IMR-90 (cell line): Measurements from ENCODE around the gene PAX2. TPM values are rescaled to one million over a fixed set of nuclear protein-coding genes. Genes with fewer than 3 reads are reported as not detected.

Source experiments
- ATAC-seq: fragments of 200-7000 bp; cut with Tn5 transposase; 2 replicates; pipeline ENCODE4 v1.9.1; 2020; ENCODE audit warnings: low read depth, mild to moderate bottlenecking, moderate library complexity
- BruUV-seq: library from RNA; stranded (reverse); fragments of 400-500 nt; replicated peaks from 2 replicates; lab custom pipeline; 2021; lab: Mats Ljungman, UMichigan
- CTCF ChIA-PET: fragments of 300-600 bp; formaldehyde crosslinking; extraction: SDS; loops from one replicate; lab custom pipeline; 2021; ENCODE audit warnings: antibody characterized with exemption; lab: Yijun Ruan, JAX
- POLR2A ChIA-PET: fragments of 300-600 bp; sonication (Branson Sonifier 250); formaldehyde crosslinking; loops from one replicate; lab custom pipeline; 2022; ENCODE audit warnings: antibody characterized with exemption; ENCODE audit not compliant: unreplicated experiment; lab: Charles Lee
- DNase-seq: peaks from one replicate; pipeline ENCODE4 v3.0.0; 2013
- H2AFZ ChIP-seq: replicated peaks from 2 replicates; pipeline ENCODE3; 2013; ENCODE audit warnings: low read length, mild to moderate bottlenecking; ENCODE audit not compliant: poor library complexity
- H2AK5ac ChIP-seq: 2 replicates; pipeline ENCODE4 v1.6.1; 2013; ENCODE audit warnings: low read depth, low read length, inconsistent platforms
- H2AK9ac ChIP-seq: replicated peaks from 2 replicates; pipeline ENCODE3; 2013; ENCODE audit warnings: mild to moderate bottlenecking, low read depth, low read length, moderate library complexity; ENCODE audit not compliant: poor library complexity
- H2BK120ac ChIP-seq: 2 replicates; pipeline ENCODE4 v1.6.1; 2013; ENCODE audit warnings: low read depth, low read length, inconsistent platforms
- H2BK15ac ChIP-seq: 3 replicates; pipeline ENCODE4 v1.6.1; 2013; ENCODE audit warnings: low read depth, low read length, inconsistent platforms
- H2BK20ac ChIP-seq: 2 replicates; pipeline ENCODE4 v1.6.1; 2013; ENCODE audit warnings: low read depth, mild to moderate bottlenecking, inconsistent platforms, low read length, moderate library complexity
- H2BK5ac ChIP-seq: 2 replicates; pipeline ENCODE4 v1.6.1; 2013; ENCODE audit warnings: mild to moderate bottlenecking, low read depth, low read length, inconsistent platforms; ENCODE audit not compliant: poor library complexity, severe bottlenecking
- H3K14ac ChIP-seq: replicated peaks from 2 replicates; pipeline ENCODE4 v1.6.1; 2013; ENCODE audit warnings: low read depth, low read length, inconsistent platforms
- H3K18ac ChIP-seq: 2 replicates; pipeline ENCODE4 v1.6.1; 2013; ENCODE audit warnings: low read depth, low read length, control low read depth
- H3K23ac ChIP-seq: 2 replicates; pipeline ENCODE4 v1.6.1; 2013; ENCODE audit warnings: low read depth, low read length, inconsistent platforms
- H3K27ac ChIP-seq: 2 replicates; pipeline ENCODE4 v1.5.1; 2013; ENCODE audit warnings: mild to moderate bottlenecking, control low read depth, low read length; ENCODE audit not compliant: insufficient read depth
- H3K27me3 ChIP-seq: 2 replicates; pipeline ENCODE4 v1.6.1; 2013; ENCODE audit warnings: low read length; ENCODE audit not compliant: control insufficient read depth, insufficient read depth
- H3K36me3 ChIP-seq: 2 replicates; pipeline ENCODE4 v1.6.1; 2013; ENCODE audit warnings: low read length, mixed read lengths; ENCODE audit not compliant: control insufficient read depth, insufficient read depth
- H3K4ac ChIP-seq: 2 replicates; pipeline ENCODE4 v1.6.1; 2013; ENCODE audit warnings: low read depth, low read length, inconsistent platforms
- H3K4me1 ChIP-seq: 2 replicates; pipeline ENCODE4 v1.6.1; 2013; ENCODE audit warnings: low read length, mixed read lengths; ENCODE audit not compliant: control insufficient read depth, insufficient read depth
- H3K4me2 ChIP-seq: 2 replicates; pipeline ENCODE4 v1.6.1; 2013; ENCODE audit warnings: low read depth, mild to moderate bottlenecking, control low read depth, low read length, moderate library complexity
- H3K4me3 ChIP-seq: 2 replicates; pipeline ENCODE4 v1.5.1; 2013; ENCODE audit warnings: low read depth, mild to moderate bottlenecking, control low read depth, low read length, moderate library complexity; ENCODE audit not compliant: insufficient read depth
- H3K56ac ChIP-seq: 2 replicates; pipeline ENCODE4 v1.6.1; 2013; ENCODE audit warnings: low read length, inconsistent platforms; ENCODE audit not compliant: insufficient read depth; ENCODE audit errors: extremely low read depth
- H3K79me1 ChIP-seq, 2 experiments: 2 replicates each; pipeline ENCODE4 v1.6.1; 2013; ENCODE audit warnings: low read length in 2 of 2, inconsistent platforms in 1 of 2, low read depth in 1 of 2
- H3K9ac ChIP-seq: 2 replicates; pipeline ENCODE4 v1.6.1; 2013; ENCODE audit warnings: low read depth, low read length, control low read depth
- H3K9me1 ChIP-seq: 2 replicates; pipeline ENCODE4 v1.6.1; 2013; ENCODE audit warnings: low read length, inconsistent platforms; ENCODE audit not compliant: insufficient read depth
- H3K9me3 ChIP-seq: 2 replicates; pipeline ENCODE4 v1.6.1; 2013; ENCODE audit warnings: low read length; ENCODE audit not compliant: control insufficient read depth, insufficient read depth
- H4K20me1 ChIP-seq: 2 replicates; pipeline ENCODE4 v1.6.1; 2013; ENCODE audit warnings: low read length, inconsistent platforms; ENCODE audit not compliant: insufficient read depth
- H4K5ac ChIP-seq: 2 replicates; pipeline ENCODE4 v1.6.1; 2013; ENCODE audit warnings: mild to moderate bottlenecking, low read depth, low read length, control low read depth
- H4K8ac ChIP-seq, 2 experiments: 2 replicates each; pipeline ENCODE4 v1.6.1; 2013; ENCODE audit warnings: low read depth in 2 of 2, low read length in 2 of 2, control low read depth in 1 of 2, inconsistent platforms in 1 of 2
- H4K91ac ChIP-seq: 2 replicates; pipeline ENCODE4 v1.6.1; 2013; ENCODE audit warnings: low read depth, low read length, inconsistent platforms; ENCODE audit not compliant: insufficient read depth
- CHD1 ChIP-seq: IDR thresholded peaks from 2 replicates; pipeline ENCODE4 v1.6.1; 2012; ENCODE audit warnings: low read depth, low read length, improper control_type of control experiment
- CTCF ChIP-seq: conservative IDR thresholded peaks from 2 replicates; pipeline ENCODE4 v1.5.1; 2012; ENCODE audit warnings: mild to moderate bottlenecking, low read depth, low read length, improper control_type of control experiment
- MAZ ChIP-seq: IDR thresholded peaks from 2 replicates; pipeline ENCODE4 v1.6.1; 2012; ENCODE audit warnings: low read depth, mild to moderate bottlenecking, low read length, improper control_type of control experiment, moderate library complexity, borderline replicate concordance
- POLR2A ChIP-seq: IDR thresholded peaks from 2 replicates; pipeline ENCODE4 v1.6.1; 2012; ENCODE audit warnings: mild to moderate bottlenecking, low read depth, low read length
- USF2 ChIP-seq: fragments of 150-350 bp; IDR thresholded peaks from 2 replicates; pipeline ENCODE4 v1.6.1; 2017; ENCODE audit warnings: mild to moderate bottlenecking, antibody characterized with exemption, low read length, low read depth
- WGBS, 2 experiments: methylation state at CpG; one replicate each; pipeline versions ENCODE4 v1.1.5 to v1.1.7; 2013; ENCODE audit warnings: missing lambda C conversion rate in 2 of 2; ENCODE audit not compliant: insufficient read length in 1 of 2; ENCODE audit errors: extremely low coverage in 2 of 2; 5-methylcytosine and 5-hydroxymethylcytosine counted together
- dilution Hi-C: fragments of 300-500 bp; cut with HindIII; formaldehyde crosslinking; loops from one replicate; pipeline ENCODE4 v1.14.3; 2018; ENCODE audit warnings: low sequenced_read_pairs; ENCODE audit not compliant: unreplicated experiment
- in situ Hi-C: fragments of 300-500 bp; cut with MboI; formaldehyde crosslinking; loops from 3 replicates; pipeline ENCODE4 v1.14.3; 2019; ENCODE audit warnings: low sequenced_read_pairs, inconsistent platforms, mixed read lengths
- intact Hi-C: fragments of 100-400 bp; cut with micrococcal nuclease; formaldehyde crosslinking; loops from 2 replicates; pipeline ENCODE4 v1.10.0; 2022
- polyA plus RNA-seq, 3 experiments: library from polyadenylated mRNA; depleted of rRNA; stranded (reverse); fragments of >200 nt; gene quantifications; 2 replicates each; pipeline ENCODE4 v1.2.3, GENCODE V29; 2012; ENCODE audit warnings: low replicate concordance in 1 of 3
- total RNA-seq: library from RNA; depleted of rRNA; stranded (reverse); fragments of >200 nt; gene quantifications from 2 replicates; pipeline ENCODE4 v1.2.3, GENCODE V29; 2012

The PAX2 gene
- total and polyA plus RNA-seq, 2 of the 4 experiments (the other 2 are of a cell fraction): not detected

GRCh38 chr10:100816671-100817070 is 71.3 kb downstream of the PAX2 start:
- no peak overlapping the region for H2BK120ac ChIP-seq
- H3K14ac ChIP-seq: no peak overlapping the region
- H3K36me3 ChIP-seq: no peaks in the 10 kb centered on the region
- H3K56ac ChIP-seq: no peak overlapping the region
- no peak overlapping the region for H3K4me3 ChIP-seq
- H2AK9ac ChIP-seq: no peak overlapping the region
- no peak overlapping the region for H3K27ac ChIP-seq
- no peak overlapping the region for H3K23ac ChIP-seq
- H2AK5ac ChIP-seq: no peak overlapping the region
- no peak overlapping the region for H4K91ac ChIP-seq
- CTCF ChIA-PET: no interaction called here
- no peak for TF ChIP-seq CTCF
- TF ChIP-seq POLR2A: no peak
- no peak for TF ChIP-seq CHD1
- no peak for TF ChIP-seq USF2
- TF ChIP-seq MAZ: no peak
- H3K4me2 ChIP-seq: no peak overlapping the region
- ATAC-seq: no peak
- POLR2A ChIA-PET: no interaction called here
- no peak overlapping the region for H4K8ac ChIP-seq
- no peaks in the 10 kb centered on the region for H3K79me1 ChIP-seq
- H3K9me3 ChIP-seq: no peaks in the 10 kb centered on the region
- H2BK20ac ChIP-seq: no peak overlapping the region
- peaks cover 57% of the 10 kb centered on the region for H3K27me3 ChIP-seq
- DNase-seq: no peak
- no peaks in the 10 kb centered on the region for H4K20me1 ChIP-seq
- in situ Hi-C loops (no loop called here), intact Hi-C loops (no loop called here), dilution Hi-C loops (no loop called here)
- no peaks in the 10 kb centered on the region for H3K4me1 ChIP-seq
- no peaks in the 10 kb centered on the region for H3K9me1 ChIP-seq
- BruUV-seq: no TSS peak
- no peak overlapping the region for H3K18ac ChIP-seq
- no peak overlapping the region for H2BK5ac ChIP-seq
- no peak overlapping the region for H3K9ac ChIP-seq
- no peak overlapping the region for H4K5ac ChIP-seq
- 43% methylated on average over 3 of the region's 6 CpGs; no CpG with 5 or more reads in 1 of the 2 experiments for WGBS, 2 experiments
- no peak overlapping the region for H2BK15ac ChIP-seq
- H3K4ac ChIP-seq: no peak overlapping the region
- no peak overlapping the region for H2AFZ ChIP-seq
